Omental fat pad (tissue), 4 donors: ENCODE measurements around the gene SLC39A11. TPM values are rescaled to one million over a fixed set of nuclear protein-coding genes. Genes with fewer than 3 reads are reported as not detected.

Experiments used
- ATAC-seq: fragments of 150-250 bp; one replicate; pipeline ENCODE4 v1.9.1; 2016; ENCODE audit warnings: mild to moderate bottlenecking, moderate library complexity; ENCODE audit not compliant: low FRiP score
- DNase-seq: peaks from one replicate; pipeline ENCODE4 v3.0.0-alpha.2; 2019; ENCODE audit warnings: low spot score
- CTCF ChIP-seq, 3 donors: fragments of 450-650 bp; IDR thresholded peaks; one replicate each; pipeline ENCODE4 v1.5.1; 2016 to 2017; ENCODE audit warnings: antibody characterized with exemption in 3 of 3, mild to moderate bottlenecking in 3 of 3, moderate library complexity in 2 of 3
- total RNA-seq, 4 donors: library from RNA; depleted of rRNA; stranded (reverse); fragments of >200 nt; gene quantifications; one replicate each; pipeline ENCODE4 v1.1.0, GENCODE V29; 2016

Gene SLC39A11
- total RNA-seq, 4 donors from 2014 or later: 18.8 to 42.4 (median 31.3) TPM

- no peak for TF ChIP-seq CTCF (IDR thresholded peaks at IDR 0.05)
- no peak for ATAC-seq
- DNase-seq: no peak
These were observed 476.0 kb downstream of the SLC39A11 start for GRCh38 chr17:72616447-72616846.

DNA sequence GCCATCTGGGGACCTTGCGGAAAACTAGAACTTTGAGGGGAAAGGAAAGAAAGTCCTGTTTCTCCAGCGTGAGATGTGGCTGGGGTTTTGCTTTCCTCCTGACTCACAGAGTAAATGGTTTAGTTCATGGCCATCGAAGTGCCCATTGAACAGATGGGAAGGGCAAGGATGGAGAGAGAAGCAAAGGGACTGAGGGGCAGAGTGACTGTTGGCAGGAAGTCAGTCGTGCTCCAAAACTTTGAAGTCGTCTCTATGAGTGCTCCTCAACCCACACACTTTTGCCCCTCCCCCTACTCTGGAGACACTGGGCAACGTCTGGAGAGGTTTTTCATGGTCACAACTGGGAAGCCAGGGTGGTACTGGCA lies 476.9 kb downstream of the SLC39A11 start:
- no peak for DNase-seq
- TF ChIP-seq CTCF (IDR thresholded peaks at IDR 0.05): no peak
- ATAC-seq: no peak

- ATAC-seq (no peak), DNase-seq (no peak)
- no peak for TF ChIP-seq CTCF (IDR thresholded peaks at IDR 0.05)
These were observed 477.4 kb downstream of the SLC39A11 start for GRCh38 chr17:72614871-72615626.

DNA sequence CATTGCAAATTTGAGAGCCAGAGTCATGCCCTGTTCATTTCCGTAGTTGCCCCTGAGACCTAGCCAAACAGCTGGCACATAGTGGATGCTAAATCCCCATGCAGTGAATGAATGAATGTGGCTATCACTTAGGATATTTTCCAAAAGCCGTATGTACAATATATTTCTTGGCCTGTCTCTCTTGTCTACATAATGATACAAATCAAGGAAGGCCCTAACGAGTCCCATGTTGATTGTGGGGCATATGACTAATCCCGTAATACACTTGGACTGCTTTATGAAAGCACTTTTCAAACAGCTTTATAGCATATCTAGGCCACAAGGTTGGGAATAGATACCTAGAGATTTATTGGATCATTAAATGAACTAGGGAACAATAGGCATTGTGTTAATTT lies 478.0 kb downstream of the SLC39A11 start:
- no peak for TF ChIP-seq CTCF (IDR thresholded peaks at IDR 0.05)
- ATAC-seq (no peak), DNase-seq (no peak)

DNA sequence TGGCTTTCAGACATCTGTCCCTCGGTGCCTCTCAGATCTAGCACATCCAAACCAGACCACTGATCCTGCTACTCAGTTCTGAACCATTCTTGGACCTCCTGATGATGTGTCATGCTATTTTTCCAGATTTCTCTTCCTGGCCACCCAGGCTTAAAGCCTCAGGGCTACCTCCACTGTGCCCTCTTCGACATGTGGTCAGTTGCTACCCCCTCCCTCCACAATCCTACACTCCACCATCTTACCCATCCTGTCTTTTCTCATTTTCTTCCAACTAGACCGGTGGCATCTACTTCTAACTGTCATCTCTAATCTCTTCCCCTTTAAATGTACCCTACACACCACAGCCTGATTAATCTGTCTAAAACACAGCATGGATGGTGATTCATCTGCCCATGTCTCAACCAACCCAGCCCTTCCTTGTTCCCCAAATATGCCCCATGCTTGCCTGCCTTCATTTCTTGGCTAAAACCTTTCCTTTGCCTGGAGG lies 478.6 kb downstream of the SLC39A11 start:
- ATAC-seq: no peak
- TF ChIP-seq CTCF (IDR thresholded peaks at IDR 0.05): no peak
- DNase-seq: no peak

DNA sequence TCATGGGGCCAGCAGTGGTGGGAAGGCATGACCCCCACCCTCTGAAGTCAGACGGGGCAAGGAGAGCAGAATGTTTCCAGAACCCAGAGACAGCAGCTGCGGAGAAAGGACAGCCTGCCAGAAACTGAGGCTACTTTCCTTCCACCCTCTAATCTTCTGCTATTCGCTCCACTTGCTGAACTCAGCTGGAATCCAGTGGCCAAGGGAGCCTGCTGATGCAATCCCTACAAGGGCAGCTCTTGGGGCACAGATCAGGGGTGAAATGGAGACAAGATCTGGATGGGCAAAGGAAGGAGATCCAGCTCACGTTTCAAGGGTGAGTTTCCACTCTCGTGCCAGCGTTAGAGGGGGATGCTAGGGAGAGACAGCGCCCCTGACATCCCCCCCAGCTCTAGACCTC lies 479.1 kb downstream of the SLC39A11 start:
- no peak for DNase-seq
- no peak for ATAC-seq
- TF ChIP-seq CTCF (IDR thresholded peaks at IDR 0.05): no peak

GRCh38 chr17:72611172-72611571 lies 481.3 kb downstream of the SLC39A11 start:
- DNase-seq: no peak
- ATAC-seq: no peak
- TF ChIP-seq CTCF (IDR thresholded peaks at IDR 0.05): no peak
